ENCODE results near the gene TMEM120A.

TMEM120A gene

GRCh38 chr7:75980430-75981202 lies 13.8 kb downstream of the TMEM120A start:
- no peak for DNase-seq

DNA sequence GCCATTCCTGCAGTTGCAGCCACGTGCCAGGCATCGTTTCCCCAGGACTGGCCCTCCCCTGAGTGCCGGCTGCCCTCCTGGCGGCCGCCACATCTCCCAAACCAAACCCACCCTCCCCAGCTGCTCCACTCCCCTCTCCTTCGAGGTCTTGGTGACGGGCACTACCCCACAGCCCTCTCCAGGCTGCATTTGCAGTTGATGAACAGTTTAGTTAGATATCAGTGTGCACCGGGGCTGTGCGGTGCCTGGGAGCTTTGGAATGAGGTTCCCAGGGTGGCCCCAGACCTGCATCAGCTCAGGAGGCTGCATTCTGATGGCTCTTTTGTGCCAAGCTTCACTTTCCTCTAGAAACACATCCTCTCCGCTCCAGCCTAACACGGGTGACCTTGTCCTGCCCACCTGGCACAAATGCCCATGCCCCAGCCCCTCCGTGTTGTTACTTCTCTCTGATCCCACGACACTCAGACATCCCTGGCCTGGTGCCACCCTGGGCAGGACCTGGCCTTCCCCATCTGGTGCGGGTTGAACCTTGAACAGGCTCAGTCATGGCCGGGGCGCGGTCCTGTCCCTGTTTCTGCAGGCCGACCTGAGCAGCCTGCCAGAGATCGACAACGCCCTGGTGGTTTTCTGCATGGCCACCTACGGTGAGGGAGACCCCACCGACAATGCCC lies 14.5 kb downstream of the TMEM120A start:
- DNase-seq, result no peak

GRCh38 chr7:75977743-75978142 lies 16.7 kb downstream of the TMEM120A start:
- DNase-seq, result no peak

GRCh38 chr7:75971961-75972763 lies 22.2 kb downstream of the TMEM120A start:
- DNase-seq, result no peak

- no peak for DNase-seq
Measured at GRCh38 chr7:75971309-75971960, 23.0 kb downstream of the TMEM120A start.

DNA sequence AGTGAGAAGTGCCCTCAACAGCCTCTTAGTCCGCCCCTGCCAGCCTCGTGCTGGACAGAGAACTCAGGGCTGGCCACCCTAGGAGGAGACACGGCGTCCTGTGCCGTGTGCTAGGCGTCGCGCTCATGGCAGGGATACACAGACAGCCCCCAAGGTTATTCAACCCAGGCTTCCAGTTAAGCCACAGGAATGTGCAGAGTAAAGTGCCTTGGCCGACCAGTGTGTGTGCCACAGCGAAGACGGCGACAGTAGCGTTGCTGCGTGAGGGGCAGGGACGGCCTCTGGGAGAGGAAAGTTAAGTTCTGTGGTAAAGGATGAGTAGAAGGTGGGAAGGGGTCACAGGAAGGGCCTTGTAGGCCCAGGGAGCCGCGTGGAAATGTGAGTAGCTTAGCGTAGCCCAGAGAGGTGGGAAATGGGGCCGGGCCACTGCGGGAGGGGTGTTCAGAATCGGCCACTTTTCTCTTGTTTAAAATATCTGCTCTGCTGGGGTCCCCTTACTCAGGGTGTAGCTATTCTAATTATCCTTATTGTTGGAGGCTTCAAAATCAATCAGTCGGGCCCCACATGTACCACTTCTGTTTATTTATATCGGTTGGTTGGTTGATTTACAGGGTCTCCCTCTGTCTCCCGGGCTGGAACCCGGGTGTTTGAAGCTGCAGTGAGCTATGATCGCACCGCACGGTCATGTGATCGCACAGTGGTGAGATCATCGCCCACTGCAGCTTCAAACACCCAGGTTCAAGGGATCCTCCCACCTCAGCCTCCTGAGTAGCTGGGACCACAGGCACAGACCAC lies 24.5 kb downstream of the TMEM120A start:
- DNase-seq, result no peak

GRCh38 chr7:75969182-75969581 lies 25.2 kb downstream of the TMEM120A start:
- no peak for DNase-seq

DNA sequence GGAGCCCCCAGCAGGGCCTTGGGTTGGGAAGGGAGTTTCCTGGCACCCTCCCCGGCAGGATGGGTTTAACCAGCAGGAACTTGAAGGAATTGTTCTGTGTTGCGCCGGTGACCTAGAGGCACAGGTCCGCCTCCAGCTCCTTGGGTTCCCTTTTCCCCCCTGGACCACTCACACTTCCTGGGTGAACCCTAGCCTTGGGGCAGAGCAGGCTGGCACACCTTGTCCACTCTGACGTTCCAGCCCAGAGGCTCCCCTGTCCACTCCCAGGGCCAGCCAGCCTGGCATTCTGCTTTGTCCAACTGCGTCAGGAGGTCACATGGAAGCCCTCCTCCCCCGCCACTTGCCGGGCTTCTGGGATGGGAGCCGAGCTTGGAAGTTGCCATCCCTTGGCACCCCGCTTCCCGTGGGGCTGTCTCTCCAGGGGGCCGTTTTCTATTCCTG lies 25.8 kb downstream of the TMEM120A start:
- no peak for DNase-seq

GRCh38 chr7:75968012-75968411 lies 26.4 kb downstream of the TMEM120A start:
- no peak for DNase-seq

- DNase-seq, result no peak
Measured at GRCh38 chr7:75967487-75967997, 26.9 kb downstream of the TMEM120A start.

DNA sequence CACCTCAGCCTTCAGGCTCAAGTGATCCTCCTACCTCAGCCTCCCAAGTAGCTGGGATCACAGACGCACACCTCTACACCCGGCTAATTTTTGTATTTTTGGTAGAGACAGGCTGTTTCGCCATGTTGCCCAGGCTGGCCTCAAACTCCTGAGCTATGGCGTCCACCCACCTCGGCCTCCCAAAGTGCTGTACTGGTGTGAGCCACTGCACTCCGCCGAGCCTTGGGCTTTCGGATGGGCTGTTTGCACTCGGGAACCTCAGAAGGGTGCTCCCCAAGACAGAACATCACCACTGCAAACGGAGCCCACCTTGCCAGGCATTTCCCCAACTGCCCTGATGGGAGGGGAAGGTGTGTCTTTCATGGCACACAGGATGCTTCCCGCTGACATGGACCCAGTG lies 27.3 kb downstream of the TMEM120A start:
- no peak for DNase-seq

- no peak for DNase-seq
Measured at GRCh38 chr7:75966190-75966961, 28.0 kb downstream of the TMEM120A start.

GRCh38 chr7:75965617-75966016 lies 28.8 kb downstream of the TMEM120A start:
- DNase-seq, result no peak

DNA sequence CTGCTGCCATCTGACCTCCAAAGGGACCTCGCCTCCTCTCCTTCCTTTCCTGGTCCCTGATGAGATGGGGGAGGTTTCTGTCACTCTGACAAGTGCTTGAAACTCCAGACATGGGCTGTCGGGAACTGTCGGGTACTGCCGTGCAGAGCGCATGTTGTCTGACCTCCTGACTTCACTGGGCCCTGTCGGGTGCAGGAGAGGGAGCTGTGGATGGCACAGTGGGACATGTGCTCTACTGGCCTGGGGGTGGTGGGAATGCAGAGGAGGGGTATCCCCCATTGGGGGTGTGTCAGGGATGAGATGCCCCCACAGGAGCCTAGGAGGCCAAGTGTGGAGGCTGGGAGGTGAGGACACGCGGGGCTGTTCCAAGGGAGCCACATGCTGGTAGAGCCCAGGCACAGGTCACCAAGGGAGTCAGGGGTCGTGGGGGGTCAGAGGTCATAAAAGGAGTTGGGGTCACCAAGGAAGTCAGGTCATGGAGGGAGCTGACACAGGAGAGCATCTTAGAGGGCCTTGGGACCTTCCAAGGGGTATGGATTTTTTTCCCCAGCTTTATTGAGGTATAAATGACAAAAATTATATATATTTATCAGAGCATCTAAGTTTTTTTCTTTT lies 30.9 kb downstream of the TMEM120A start:
- DNase-seq, result no peak

GRCh38 chr7:75962607-75963380 lies 31.6 kb downstream of the TMEM120A start:
- DNase-seq, result no peak

DNA sequence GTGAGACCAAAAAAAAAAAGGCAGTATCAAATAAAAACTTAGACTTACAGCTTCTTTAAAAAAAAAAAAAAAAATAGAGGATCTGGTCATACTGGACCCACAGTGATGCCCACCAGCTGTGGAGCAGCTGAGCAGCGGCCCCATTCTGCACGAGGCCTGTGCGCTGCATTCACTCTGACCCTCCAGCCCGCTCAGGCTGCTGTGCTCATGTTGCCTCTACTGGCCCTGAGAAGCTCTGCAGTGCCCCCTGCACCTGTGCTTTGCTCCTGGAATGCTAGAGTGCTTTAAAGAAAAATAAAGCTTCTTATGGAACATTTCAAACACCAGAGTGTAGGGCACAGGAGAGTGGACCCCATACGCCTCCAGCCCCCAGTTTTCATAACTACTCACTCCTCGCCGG lies 33.2 kb downstream of the TMEM120A start:
- no peak for DNase-seq

- DNase-seq, result no peak
Measured at GRCh38 chr7:75960372-75960771, 34.0 kb downstream of the TMEM120A start.

DNA sequence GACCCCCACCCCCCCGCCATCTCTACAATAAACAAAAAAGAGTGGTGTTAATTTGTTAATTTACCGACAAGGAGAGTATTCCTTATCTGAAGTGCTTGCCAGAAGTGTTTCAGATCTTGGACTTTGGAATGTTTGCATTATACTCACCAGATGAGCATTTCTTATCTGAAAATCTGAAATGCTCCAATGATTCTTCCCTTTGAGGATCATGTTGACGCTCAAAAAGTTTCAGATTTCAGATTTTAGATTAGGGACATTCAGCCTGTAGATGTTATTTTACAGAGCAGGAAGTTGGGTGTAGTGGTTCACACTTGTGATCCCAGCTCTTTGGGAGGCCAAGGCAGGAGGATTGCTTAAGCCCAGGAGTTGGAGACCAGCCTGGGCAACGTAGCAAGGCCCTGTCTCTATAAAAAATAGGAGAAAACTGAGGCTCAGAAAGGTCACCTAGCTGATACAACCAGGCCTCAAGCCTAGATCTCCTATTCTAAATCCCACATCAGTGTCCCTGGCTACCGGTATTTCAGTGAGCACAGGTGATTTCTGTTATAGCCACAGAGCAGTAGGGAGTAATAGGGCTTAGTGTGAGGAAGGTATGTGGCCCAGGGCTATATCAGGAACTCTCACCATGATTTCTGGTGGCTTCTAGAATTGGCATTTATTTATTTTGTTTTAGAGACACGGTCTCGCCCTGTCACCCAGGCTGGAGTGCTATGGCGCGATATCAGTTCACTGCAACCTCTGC lies 35.4 kb downstream of the TMEM120A start:
- no peak for DNase-seq

All from CD4-positive, alpha-beta T cell treated with Interleukin-21 for 1 hour (primary cell).